ENCODE results near the gene NFKB2. TPM values are rescaled to one million over a fixed set of nuclear protein-coding genes. Genes with fewer than 3 reads are reported as not detected.

The NFKB2 gene
- total and polyA plus RNA-seq, 2 donors (not counting 1 experiment from before 2014, with no cell fraction given): 7.6 to 23.3 TPM

GRCh38 chr10:102405108-102405571 is 9.6 kb downstream of the NFKB2 start:
- Histone ChIP-seq H3K4me1 (ENCODE audit: control insufficient read depth, extremely low read depth, insufficient read depth, low read length) (no peaks in the 10 kb centered on the region), H3K27ac (ENCODE audit: insufficient read depth, low read length) (no peak overlapping the region), H3K4me2 (ENCODE audit: extremely low read depth, insufficient read depth, low read length) (no peak overlapping the region), H4K20me1 (ENCODE audit: control insufficient read depth, extremely low read depth, insufficient read depth, low read length) (no peaks in the 10 kb centered on the region), H3K27me3 (ENCODE audit: control insufficient read depth, insufficient read depth, low read length) (peaks cover 26% of the 10 kb centered on the region), H3K9me3 (ENCODE audit: control insufficient read depth, insufficient read depth, low read depth, low read length) (no peaks in the 10 kb centered on the region), H3K9ac (ENCODE audit: insufficient read depth, low read length) (no peak overlapping the region), H3K79me2 (ENCODE audit: control insufficient read depth, insufficient read depth, low read length) (no peaks in the 10 kb centered on the region), H3K36me3 (ENCODE audit: control insufficient read depth, insufficient read depth, low read length) (peaks cover 3% of the 10 kb centered on the region), H3K4me3 (replicated peaks in 1 of 4; ENCODE audit: control extremely low read depth in 1 of 4, insufficient read depth in 1 of 4, low read depth in 3 of 4, low read length in 4 of 4) (no peak overlapping the region), H2AFZ (ENCODE audit: low read length) (no peak overlapping the region)
- TF ChIP-seq CTCF (conservative IDR thresholded peaks at IDR 0.05 in 1 of 2, IDR thresholded peaks at IDR 0.05 in 1 of 2; ENCODE audit: low read depth in 1 of 2, low read length in 2 of 2) (no peak), EZH2 (IDR thresholded peaks at IDR 0.05; ENCODE audit: low read length, missing control alignments) (no peak)
- no peak for DNase-seq (ENCODE audit: low read depth in 2 of 2)

GRCh38 chr10:102405632-102406031 is 10.1 kb downstream of the NFKB2 start:
- no peak for TF ChIP-seq CTCF (conservative IDR thresholded peaks at IDR 0.05 in 1 of 2, IDR thresholded peaks at IDR 0.05 in 1 of 2; ENCODE audit: low read depth in 1 of 2, low read length in 2 of 2)
- TF ChIP-seq EZH2 (IDR thresholded peaks at IDR 0.05; ENCODE audit: low read length, missing control alignments): no peak
- Histone ChIP-seq H3K9ac (ENCODE audit: insufficient read depth, low read length) (no peak overlapping the region), H3K36me3 (ENCODE audit: control insufficient read depth, insufficient read depth, low read length) (peaks cover 2% of the 10 kb centered on the region), H3K27ac (ENCODE audit: insufficient read depth, low read length) (no peak overlapping the region), H3K9me3 (ENCODE audit: control insufficient read depth, insufficient read depth, low read depth, low read length) (no peaks in the 10 kb centered on the region), H3K79me2 (ENCODE audit: control insufficient read depth, insufficient read depth, low read length) (no peaks in the 10 kb centered on the region), H3K4me2 (ENCODE audit: extremely low read depth, insufficient read depth, low read length) (no peak overlapping the region), H3K4me1 (ENCODE audit: control insufficient read depth, extremely low read depth, insufficient read depth, low read length) (no peaks in the 10 kb centered on the region), H3K4me3 (replicated peaks in 1 of 4; ENCODE audit: control extremely low read depth in 1 of 4, insufficient read depth in 1 of 4, low read depth in 3 of 4, low read length in 4 of 4) (no peak overlapping the region), H2AFZ (ENCODE audit: low read length) (no peak overlapping the region), H3K27me3 (ENCODE audit: control insufficient read depth, insufficient read depth, low read length) (peaks cover 31% of the 10 kb centered on the region), H4K20me1 (ENCODE audit: control insufficient read depth, extremely low read depth, insufficient read depth, low read length) (no peaks in the 10 kb centered on the region)
- DNase-seq (ENCODE audit: low read depth in 2 of 2): no peak

GRCh38 chr10:102406815-102407214 is 11.3 kb downstream of the NFKB2 start:
- Histone ChIP-seq H3K36me3 (ENCODE audit: control insufficient read depth, insufficient read depth, low read length) (no peaks in the 10 kb centered on the region), H3K9me3 (ENCODE audit: control insufficient read depth, insufficient read depth, low read depth, low read length) (no peaks in the 10 kb centered on the region), H3K4me2 (ENCODE audit: extremely low read depth, insufficient read depth, low read length) (no peak overlapping the region), H3K27ac (ENCODE audit: insufficient read depth, low read length) (no peak overlapping the region), H4K20me1 (ENCODE audit: control insufficient read depth, extremely low read depth, insufficient read depth, low read length) (no peaks in the 10 kb centered on the region), H3K4me3 (replicated peaks in 1 of 4; ENCODE audit: control extremely low read depth in 1 of 4, insufficient read depth in 1 of 4, low read depth in 3 of 4, low read length in 4 of 4) (no peak overlapping the region), H3K27me3 (ENCODE audit: control insufficient read depth, insufficient read depth, low read length) (peaks cover 43% of the 10 kb centered on the region), H3K4me1 (ENCODE audit: control insufficient read depth, extremely low read depth, insufficient read depth, low read length) (no peaks in the 10 kb centered on the region), H3K9ac (ENCODE audit: insufficient read depth, low read length) (no peak overlapping the region), H3K79me2 (ENCODE audit: control insufficient read depth, insufficient read depth, low read length) (no peaks in the 10 kb centered on the region), H2AFZ (ENCODE audit: low read length) (no peak overlapping the region)
- TF ChIP-seq CTCF (conservative IDR thresholded peaks at IDR 0.05 in 1 of 2, IDR thresholded peaks at IDR 0.05 in 1 of 2; ENCODE audit: low read depth in 1 of 2, low read length in 2 of 2): no peak
- no peak for TF ChIP-seq EZH2 (IDR thresholded peaks at IDR 0.05; ENCODE audit: low read length, missing control alignments)
- DNase-seq (ENCODE audit: low read depth in 2 of 2): no peak

Measured in fibroblast of lung (primary cell).